Bronchus fibroblast of lung (primary cell): ENCODE results near the gene C1orf174. TPM values are rescaled to one million over a fixed set of nuclear protein-coding genes. Genes with fewer than 3 reads are reported as not detected.

Source experiments
- total RNA-seq: library from RNA; depleted of rRNA; stranded (reverse); fragments of >200 nt; gene quantifications from 2 replicates; pipeline ENCODE4 v1.2.3, GENCODE V29; 2015

Gene C1orf174
- 39.8 and 40.9 TPM in 2 replicates for total RNA-seq

DNA sequence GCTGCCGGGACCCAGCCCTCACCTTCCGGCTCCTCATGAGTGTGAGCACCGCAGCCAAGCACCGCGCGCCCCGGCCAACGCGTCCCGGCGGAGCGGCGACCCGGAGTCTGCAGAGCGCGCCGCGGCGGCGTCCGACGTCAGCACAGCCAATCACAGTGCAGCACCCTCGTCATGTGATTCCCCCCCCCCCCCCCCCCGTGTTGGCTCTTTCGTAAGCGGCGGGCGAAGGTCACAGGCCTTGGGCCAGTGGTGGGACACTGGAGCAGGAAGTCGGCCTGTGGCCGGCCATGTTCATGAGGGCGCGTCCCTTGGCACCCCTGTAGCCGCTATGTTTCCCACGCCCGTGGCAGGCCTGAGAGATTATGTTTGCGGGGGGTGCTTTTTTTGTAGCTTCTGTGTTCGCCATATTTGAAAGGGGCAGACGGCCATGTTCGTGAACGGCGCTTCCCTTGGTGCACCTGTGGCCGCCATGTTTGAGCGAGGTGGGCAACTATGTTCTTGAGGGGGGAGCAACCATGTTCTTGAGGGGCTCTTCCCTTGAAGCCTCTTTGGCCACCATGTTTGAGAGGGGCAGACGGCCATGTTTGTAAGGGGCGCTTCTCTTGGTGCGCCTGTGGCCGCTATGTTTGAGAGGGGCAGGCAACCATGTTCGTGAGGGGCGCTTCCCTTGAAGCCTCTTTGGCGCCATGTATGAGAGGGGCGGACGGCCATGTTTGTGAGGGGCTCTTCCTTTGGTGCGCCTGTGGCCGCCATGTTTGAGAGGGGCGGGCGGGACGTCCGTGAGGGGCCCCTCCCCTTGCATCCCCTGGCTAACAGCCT lies at the start of gene C1orf174:
C1orf174 (minus strand) TSS at position 123 of the 819 bp plus-strand sequence; CDS start at position 37, 86 bp downstream.

DNA sequence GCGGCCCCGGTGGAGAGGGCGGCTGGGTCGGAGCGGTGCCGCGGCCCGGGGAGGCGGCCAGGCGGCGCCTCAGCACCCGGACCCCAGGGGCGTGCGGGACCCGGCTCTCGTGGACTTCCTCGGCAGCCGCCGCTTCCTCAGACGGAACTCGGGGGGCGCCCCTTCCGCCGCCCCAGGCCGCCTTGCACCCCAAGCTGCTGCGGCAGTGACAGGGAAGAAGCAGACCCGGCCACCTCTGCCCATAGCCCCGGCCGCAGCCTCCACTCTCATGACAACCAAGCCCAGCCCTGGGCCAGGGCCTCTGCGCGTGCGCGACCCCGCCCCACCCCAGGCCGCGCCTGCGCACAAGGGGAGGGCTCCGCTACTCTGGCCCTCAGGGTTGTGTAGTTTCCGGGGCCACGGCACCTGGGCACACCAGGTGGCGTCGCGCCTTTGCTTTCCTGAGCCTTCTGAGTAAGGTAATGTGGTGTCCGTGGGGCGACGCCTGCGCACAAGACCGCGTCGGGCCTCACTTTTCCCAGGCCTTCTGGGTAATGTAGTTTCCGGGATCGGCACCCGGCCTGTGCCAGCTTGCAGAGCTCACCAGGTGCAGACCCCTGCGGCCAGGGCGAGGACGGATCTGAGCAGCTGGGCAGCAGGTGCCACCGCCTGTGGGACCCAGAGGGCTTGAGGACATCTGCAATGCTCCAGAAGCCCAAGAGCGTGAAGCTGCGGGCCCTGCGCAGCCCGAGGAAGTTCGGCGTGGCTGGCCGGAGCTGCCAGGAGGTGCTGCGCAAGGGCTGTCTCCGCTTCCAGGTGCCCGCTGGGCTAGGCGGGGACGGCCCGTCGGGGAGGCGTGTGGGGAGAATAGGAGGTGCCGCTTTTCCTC lies 42.9 kb downstream of the C1orf174 start, which contains the start of the genes CEP104 and DFFB:
CEP104 (minus strand) TSS at position 289 of the 868 bp plus-strand sequence. CDS start 4,804 bp downstream, outside the sequence.
DFFB (plus strand) TSS at position 554 of the 868 bp plus-strand sequence; CDS start at position 682, 128 bp downstream.

Other genes starting within 250 kb of the C1orf174 start
- not detected in 2 replicates for gene TP73, start 247.8 kb downstream of the C1orf174 start, total RNA-seq
- not detected in 2 replicates for gene CCDC27, start 147.8 kb downstream of the C1orf174 start, total RNA-seq
- gene SMIM1, start 127.5 kb downstream of the C1orf174 start, total RNA-seq = 5.6 and 10.9 TPM in 2 replicates
- gene LRRC47, start 103.8 kb downstream of the C1orf174 start, total RNA-seq = 25.4 and 28.7 TPM in 2 replicates
- gene CEP104, start 43.1 kb downstream of the C1orf174 start, total RNA-seq = 16.0 and 16.5 TPM in 2 replicates
- 7.7 and 9.2 TPM in 2 replicates for gene DFFB, start 42.8 kb downstream of the C1orf174 start, total RNA-seq